NCI-H1048 (cell line): ENCODE data around the gene OR9G4.
A peak's percentile ranks its signal among the peaks of the same experiment; 100 is the strongest.

ENCODE experiments used
- DNase-seq: peaks from one replicate; lab custom pipeline; 2025; lab: John Stamatoyannopoulos, UW

The OR9G4 gene

GRCh38 chr11:56748597-56748996 is at the start of gene OR9G4:
Gene OR9G4 (minus strand): TSS chr11:56748697. CDS start chr11:56743766, 4,931 bp downstream.
- no peak for DNase-seq

GRCh38 chr11:56783448-56784041 is 35.0 kb upstream of the OR9G4 start:
- peak; percentile 4 for DNase-seq

- no peak for DNase-seq
Observed at GRCh38 chr11:56782167-56782847, 33.8 kb upstream of the OR9G4 start.

GRCh38 chr11:56776809-56777208 is 28.3 kb upstream of the OR9G4 start:
- DNase-seq: no peak

GRCh38 chr11:56764976-56765375 is 16.5 kb upstream of the OR9G4 start:
- DNase-seq: no peak

- no peak for DNase-seq
Observed at GRCh38 chr11:56751480-56751879, 3.0 kb upstream of the OR9G4 start.

GRCh38 chr11:56750190-56750589 is 1.7 kb upstream of the OR9G4 start:
- DNase-seq: no peak

- no peak for DNase-seq
Observed at GRCh38 chr11:56740886-56741285, 7.6 kb downstream of the OR9G4 start.

GRCh38 chr11:56740107-56740506 is 8.4 kb downstream of the OR9G4 start:
- no peak for DNase-seq

- no peak for DNase-seq
Observed at GRCh38 chr11:56720513-56720912, 28.0 kb downstream of the OR9G4 start.

- no peak for DNase-seq
Observed at GRCh38 chr11:56716379-56716854, 32.1 kb downstream of the OR9G4 start.

GRCh38 chr11:56714206-56714605 is 34.3 kb downstream of the OR9G4 start:
- DNase-seq: no peak

GRCh38 chr11:56706486-56706885 is 42.0 kb downstream of the OR9G4 start:
- no peak for DNase-seq

GRCh38 chr11:56705784-56706396 is 42.6 kb downstream of the OR9G4 start:
- DNase-seq: no peak

- no peak for DNase-seq
Observed at GRCh38 chr11:56700914-56701485, 47.5 kb downstream of the OR9G4 start.

- DNase-seq: no peak
Observed at GRCh38 chr11:56700242-56700913, 48.1 kb downstream of the OR9G4 start.

GRCh38 chr11:56698795-56699194 is 49.7 kb downstream of the OR9G4 start, which contains the start of gene OR9G1:
Gene OR9G1 (plus strand): TSS chr11:56699095. CDS start chr11:56700388, 1,293 bp downstream.
- no peak for DNase-seq

- DNase-seq: no peak
Observed at GRCh38 chr11:56693428-56693827, 55.1 kb downstream of the OR9G4 start.
